Uterus (tissue), 4 donors: ENCODE data around the gene RAB27A. TPM values are rescaled to one million over a fixed set of nuclear protein-coding genes. Genes with fewer than 3 reads are reported as not detected.

Experiments
- DNase-seq, 2 donors: peaks; one replicate each; pipeline ENCODE4 v3.0.0-alpha.2; 2019 to 2020
- H3K27ac ChIP-seq, 2 donors: fragments of 200-600 bp; sonication (generic); 1 replicate in 1 of 2; 2 replicates in 1 of 2; pipeline ENCODE4 v1.5.1; 2016 to 2018
- H3K27me3 ChIP-seq, 2 donors: fragments of 200-600 bp; sonication (generic); one replicate each; pipeline ENCODE4 v1.5.1; 2018 to 2019; ENCODE audit warnings: control low read depth in 1 of 2
- H3K36me3 ChIP-seq, 2 donors: fragments of 200-600 bp; sonication (generic); one replicate each; pipeline ENCODE4 v1.5.1; 2019; ENCODE audit warnings: control low read depth in 1 of 2
- H3K4me1 ChIP-seq, 2 donors: fragments of 200-600 bp; sonication (generic); one replicate each; pipeline ENCODE4 v1.5.1; 2018 to 2019; ENCODE audit warnings: control low read depth in 1 of 2
- H3K4me3 ChIP-seq, 2 donors: fragments of 200-600 bp; sonication (generic); 1 replicate in 1 of 2; 2 replicates in 1 of 2; pipeline ENCODE4 v1.5.1; 2018 to 2019; ENCODE audit warnings: mild to moderate bottlenecking in 1 of 2
- H3K9me3 ChIP-seq, 2 donors: fragments of 200-600 bp; sonication (generic); one replicate each; pipeline ENCODE4 v1.5.1; 2019; ENCODE audit warnings: control low read depth in 1 of 2
- CTCF ChIP-seq, 4 experiments: fragments of 200-600 bp in 2 of 4; fragments of 450-650 bp in 2 of 4; sonication (generic) in 2 of 4; IDR thresholded peaks; one replicate each; pipeline ENCODE4 v1.5.1; 2016 to 2019; ENCODE audit warnings: antibody characterized with exemption in 4 of 4, mild to moderate bottlenecking in 2 of 4, moderate library complexity in 1 of 4
- POLR2A ChIP-seq, 2 donors: fragments of 450-650 bp; IDR thresholded peaks; one replicate each; pipeline ENCODE4 v1.6.1; 2016; ENCODE audit warnings: antibody characterized with exemption in 2 of 2, mild to moderate bottlenecking in 1 of 2, moderate library complexity in 1 of 2
- intact Hi-C: fragments of 100-400 bp; cut with DNase I; formaldehyde crosslinking; loops from one replicate; pipeline ENCODE4 v1.15.1; 2023; ENCODE audit warnings: low total_unique reads
- total RNA-seq, 4 donors: library from RNA; depleted of rRNA in 3 of 4; stranded (reverse); fragments of >200 nt in 3 of 4; gene quantifications; one replicate each; pipeline versions ENCODE4 v1.1.0 to v1.2.4, GENCODE V29; 2014 to 2023
- donor health status: DM: yes; HTN: yes; CAD: no.

Gene RAB27A
- total RNA-seq, 4 donors from 2014 or later, result 6.4 to 32.9 (median 16.5) TPM

GRCh38 chr15:55237219-55238130, 52.1 kb downstream of the RAB27A start:
- H3K36me3 ChIP-seq, result no peaks in the 10 kb centered on the region
- no peak overlapping the region for H3K27ac ChIP-seq
- H3K4me3 ChIP-seq, result no peak overlapping the region
- intact Hi-C loops, result no loop called here
- no peaks in the 10 kb centered on the region for H3K9me3 ChIP-seq
- H3K4me1 ChIP-seq, result no peaks in the 10 kb centered on the region
- H3K27me3 ChIP-seq, result no peaks in the 10 kb centered on the region
- DNase-seq, result no peak
- no peak for TF ChIP-seq CTCF (IDR thresholded peaks at IDR 0.05)
- TF ChIP-seq POLR2A (IDR thresholded peaks at IDR 0.05), result no peak

- H3K27me3 ChIP-seq, result no peaks in the 10 kb centered on the region
- no peak for TF ChIP-seq POLR2A (IDR thresholded peaks at IDR 0.05)
- TF ChIP-seq CTCF (IDR thresholded peaks at IDR 0.05), result no peak
- intact Hi-C loops, result no loop called here
- no peaks in the 10 kb centered on the region for H3K9me3 ChIP-seq
- no peak overlapping the region for H3K4me3 ChIP-seq
- no peaks in the 10 kb centered on the region for H3K36me3 ChIP-seq
- H3K27ac ChIP-seq, result no peak overlapping the region
- H3K4me1 ChIP-seq, result no peaks in the 10 kb centered on the region
- no peak for DNase-seq
These were observed 54.0 kb downstream of the RAB27A start for GRCh38 chr15:55235546-55236036.

DNA sequence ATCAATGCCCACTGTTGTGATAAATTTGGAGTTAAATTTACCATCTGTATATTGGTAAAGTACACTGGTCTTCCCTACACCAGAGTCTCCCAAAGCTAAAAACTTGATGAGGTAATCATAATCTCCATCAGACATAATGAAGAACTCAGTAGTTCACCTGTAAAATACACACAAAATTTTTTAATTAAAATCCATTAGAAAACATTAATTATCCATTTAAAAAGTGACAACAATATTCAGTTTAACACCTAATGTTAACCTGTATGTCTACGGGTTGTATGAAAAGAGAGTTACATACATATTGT, 54.9 kb downstream of the RAB27A start:
- H3K27ac ChIP-seq, result no peak overlapping the region
- no peak overlapping the region for H3K4me3 ChIP-seq
- H3K4me1 ChIP-seq, result no peaks in the 10 kb centered on the region
- TF ChIP-seq POLR2A (IDR thresholded peaks at IDR 0.05) (no peak), CTCF (IDR thresholded peaks at IDR 0.05) (no peak)
- no peaks in the 10 kb centered on the region for H3K9me3 ChIP-seq
- intact Hi-C loops, result no loop called here
- H3K36me3 ChIP-seq, result no peaks in the 10 kb centered on the region
- DNase-seq, result no peak
- H3K27me3 ChIP-seq, result no peaks in the 10 kb centered on the region

DNA sequence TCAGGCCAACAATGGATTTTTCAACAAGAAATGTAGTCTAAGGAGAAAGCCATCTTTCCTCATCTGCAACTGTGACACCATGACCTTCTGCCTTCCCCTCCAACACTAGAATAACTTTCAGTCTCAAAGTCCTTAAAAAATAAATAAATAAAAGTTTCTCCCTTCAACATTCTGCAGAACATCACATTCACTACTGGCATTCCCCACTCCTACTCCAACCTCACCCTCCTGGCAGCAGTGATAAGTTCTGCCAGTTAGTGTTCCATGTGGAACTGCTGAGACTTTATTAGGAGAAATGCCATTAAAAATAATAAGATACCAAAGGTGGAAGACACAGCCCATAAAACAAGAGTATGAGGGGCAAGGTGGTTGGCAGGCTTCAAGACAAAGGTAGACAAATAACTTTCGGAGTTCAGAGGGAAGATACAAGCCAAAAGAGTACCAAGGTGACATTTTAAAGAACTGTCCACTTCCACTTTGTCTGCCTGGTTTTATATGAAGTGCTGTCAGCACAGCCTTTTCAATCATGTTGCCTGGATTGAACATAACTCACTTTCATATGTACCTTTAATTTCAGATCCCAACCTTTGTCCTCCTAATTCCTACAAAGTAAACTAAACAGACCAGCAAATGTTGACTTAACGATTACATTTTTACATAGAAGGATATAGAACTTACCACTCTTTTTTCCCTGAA, 55.4 kb downstream of the RAB27A start:
- H3K36me3 ChIP-seq, result no peaks in the 10 kb centered on the region
- TF ChIP-seq POLR2A (IDR thresholded peaks at IDR 0.05) (no peak), CTCF (IDR thresholded peaks at IDR 0.05) (no peak)
- H3K27ac ChIP-seq, result no peak overlapping the region
- no peaks in the 10 kb centered on the region for H3K4me1 ChIP-seq
- DNase-seq, result no peak
- H3K9me3 ChIP-seq, result no peaks in the 10 kb centered on the region
- intact Hi-C loops, result no loop called here
- no peaks in the 10 kb centered on the region for H3K27me3 ChIP-seq
- H3K4me3 ChIP-seq, result no peak overlapping the region

DNA sequence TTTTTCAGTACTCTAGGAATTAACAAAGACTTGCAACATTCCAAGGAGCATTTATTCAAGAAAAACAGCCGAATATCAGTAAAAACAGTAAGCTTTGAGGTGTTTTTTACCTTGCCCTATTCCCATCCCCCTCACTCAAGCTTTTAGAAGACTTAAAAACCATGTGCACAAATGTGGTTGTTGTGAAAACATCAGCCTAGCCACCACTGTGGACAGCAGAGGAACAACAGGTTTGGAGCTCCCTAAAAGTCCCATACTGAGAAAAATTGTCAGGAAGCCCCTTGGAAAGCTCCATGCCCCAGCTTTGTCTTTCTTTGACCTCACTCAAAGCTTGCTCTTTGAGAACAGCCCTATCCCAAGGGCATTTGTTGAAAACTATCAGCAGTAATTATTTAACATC, 58.2 kb downstream of the RAB27A start:
- no peak for DNase-seq
- intact Hi-C loops, result no loop called here
- TF ChIP-seq CTCF (IDR thresholded peaks at IDR 0.05) (no peak), POLR2A (IDR thresholded peaks at IDR 0.05) (no peak)
- no peaks in the 10 kb centered on the region for H3K36me3 ChIP-seq
- H3K27ac ChIP-seq, result no peak overlapping the region
- H3K27me3 ChIP-seq, result no peaks in the 10 kb centered on the region
- no peak overlapping the region for H3K4me3 ChIP-seq
- H3K4me1 ChIP-seq, result no peaks in the 10 kb centered on the region
- no peaks in the 10 kb centered on the region for H3K9me3 ChIP-seq
